Hepatocyte (in vitro differentiated cells): ENCODE results near the gene KIAA1671.

Experiments
- EZH2 ChIP-seq: fragments of 200-600 bp; sonication (generic); IDR thresholded peaks from 2 replicates; pipeline ENCODE4 v1.6.1; 2016; ENCODE audit warnings: antibody characterized with exemption, mild to moderate bottlenecking, borderline replicate concordance
- EZH2phosphoT487 ChIP-seq: fragments of 200-600 bp; sonication (generic); IDR thresholded peaks from one replicate; pipeline ENCODE4 v1.6.1; 2018; ENCODE audit warnings: antibody characterized with exemption, mild to moderate bottlenecking, low read depth, moderate library complexity; ENCODE audit not compliant: unreplicated experiment, severe bottlenecking
- TF ChIP-seq, protein P1 (sequence below): fragments of 200-600 bp; sonication (generic); IDR thresholded peaks from 2 replicates; pipeline ENCODE4 v1.5.1; 2016; ENCODE audit warnings: antibody characterized with exemption, mild to moderate bottlenecking; ENCODE audit not compliant: poor library complexity

DNA sequence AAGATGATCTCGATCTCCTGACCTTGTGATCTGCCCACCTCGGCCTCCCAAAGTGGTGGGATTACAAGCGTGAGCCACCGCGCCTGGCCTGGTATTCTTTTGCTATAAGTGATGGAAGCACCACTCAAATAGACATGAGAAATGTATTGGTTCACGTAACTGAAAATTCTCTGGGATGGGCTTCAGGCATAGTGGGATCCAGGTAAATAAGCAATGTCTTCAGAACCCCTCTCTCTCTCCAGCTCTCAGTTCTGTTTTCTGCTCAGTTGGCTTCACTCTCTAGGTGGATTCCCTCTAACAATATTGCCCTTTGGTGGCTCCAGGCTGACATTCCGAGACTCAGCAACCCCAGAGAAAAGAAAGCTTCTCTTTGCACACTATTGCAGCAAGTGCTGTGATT is 5.1 kb upstream of the KIAA1671 start:
- TF ChIP-seq, protein P1, sequence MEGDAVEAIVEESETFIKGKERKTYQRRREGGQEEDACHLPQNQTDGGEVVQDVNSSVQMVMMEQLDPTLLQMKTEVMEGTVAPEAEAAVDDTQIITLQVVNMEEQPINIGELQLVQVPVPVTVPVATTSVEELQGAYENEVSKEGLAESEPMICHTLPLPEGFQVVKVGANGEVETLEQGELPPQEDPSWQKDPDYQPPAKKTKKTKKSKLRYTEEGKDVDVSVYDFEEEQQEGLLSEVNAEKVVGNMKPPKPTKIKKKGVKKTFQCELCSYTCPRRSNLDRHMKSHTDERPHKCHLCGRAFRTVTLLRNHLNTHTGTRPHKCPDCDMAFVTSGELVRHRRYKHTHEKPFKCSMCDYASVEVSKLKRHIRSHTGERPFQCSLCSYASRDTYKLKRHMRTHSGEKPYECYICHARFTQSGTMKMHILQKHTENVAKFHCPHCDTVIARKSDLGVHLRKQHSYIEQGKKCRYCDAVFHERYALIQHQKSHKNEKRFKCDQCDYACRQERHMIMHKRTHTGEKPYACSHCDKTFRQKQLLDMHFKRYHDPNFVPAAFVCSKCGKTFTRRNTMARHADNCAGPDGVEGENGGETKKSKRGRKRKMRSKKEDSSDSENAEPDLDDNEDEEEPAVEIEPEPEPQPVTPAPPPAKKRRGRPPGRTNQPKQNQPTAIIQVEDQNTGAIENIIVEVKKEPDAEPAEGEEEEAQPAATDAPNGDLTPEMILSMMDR = no peak
- TF ChIP-seq EZH2 (no peak), EZH2phosphoT487 (no peak)
